OCI-LY3 (cell line): ENCODE data around the gene ATP8B1.

Experiments used
- CTCF ChIP-seq: fragments of 200-600, 300-600 bp; sonication (generic); IDR thresholded peaks from 2 replicates; pipeline ENCODE4 v1.5.1; 2014; ENCODE audit warnings: antibody characterized with exemption, low read length, low read depth
- EZH2phosphoT487 ChIP-seq: fragments of 200-600 bp; shearing (Covaris generic); IDR thresholded peaks from 2 replicates; pipeline ENCODE4 v1.6.1; 2018; ENCODE audit warnings: antibody characterized with exemption, mixed run types, low read depth

- TF ChIP-seq CTCF, result no peak
- no peak for TF ChIP-seq EZH2phosphoT487
Observed at GRCh38 chr18:57845605-57846074, 42.5 kb upstream of the ATP8B1 start.
